Endothelial cell (in vitro differentiated cells): ENCODE data around the gene IL31RA. TPM values are rescaled to one million over a fixed set of nuclear protein-coding genes. Genes with fewer than 3 reads are reported as not detected.

Source experiments
- DNase-seq: peaks from one replicate; pipeline ENCODE4 v3.0.0; 2021; ENCODE audit warnings: low spot score
- H3K27ac Mint-ChIP-seq: one replicate; pipeline ENCODE4 v1.8.0; 2021; ENCODE audit warnings: mixed read lengths, inconsistent platforms; ENCODE audit not compliant: unreplicated experiment
- H3K27me3 Mint-ChIP-seq: one replicate; pipeline ENCODE4 v1.8.0; 2021; ENCODE audit warnings: mild to moderate bottlenecking, moderate library complexity, mixed read lengths, inconsistent platforms; ENCODE audit not compliant: unreplicated experiment
- H3K36me3 Mint-ChIP-seq: one replicate; pipeline ENCODE4 v1.8.0; 2021; ENCODE audit warnings: mild to moderate bottlenecking, low read depth, mixed read lengths, inconsistent platforms; ENCODE audit not compliant: unreplicated experiment
- H3K4me1 Mint-ChIP-seq: one replicate; pipeline ENCODE4 v1.8.0; 2021; ENCODE audit warnings: mild to moderate bottlenecking, mixed read lengths, inconsistent platforms; ENCODE audit not compliant: unreplicated experiment
- H3K4me3 Mint-ChIP-seq: one replicate; pipeline ENCODE4 v1.8.0; 2021; ENCODE audit warnings: mild to moderate bottlenecking, mixed read lengths, inconsistent platforms; ENCODE audit not compliant: unreplicated experiment
- H3K9me3 Mint-ChIP-seq: one replicate; pipeline ENCODE4 v1.8.0; 2021; ENCODE audit warnings: mixed read lengths, inconsistent platforms; ENCODE audit not compliant: unreplicated experiment
- CTCF ChIP-seq: fragments of 200-600 bp; sonication (generic); IDR thresholded peaks from one replicate; pipeline ENCODE4 v1.5.0; 2021; ENCODE audit warnings: antibody characterized with exemption; ENCODE audit not compliant: unreplicated experiment
- total RNA-seq: library from RNA; stranded (reverse); fragmentation: NEBNext Ultra II Directional; extraction: Animal tissue kit (Norgen Biotek cat#: 25700); gene quantifications from one replicate; pipeline ENCODE4 v1.2.1, GENCODE V29; 2021; ENCODE audit not compliant: unreplicated experiment

Gene IL31RA
- total RNA-seq, 1 donor from 2014 or later, result 0.82 TPM

GRCh38 chr5:55925181-55925580 lies 74.0 kb downstream of the IL31RA start:
- DNase-seq, result no peak
- H3K27me3 Mint-ChIP-seq, result peaks cover 20% of the 10 kb centered on the region

GRCh38 chr5:55925712-55926111 lies 74.6 kb downstream of the IL31RA start:
- peaks cover 3% of the 10 kb centered on the region for H3K36me3 Mint-ChIP-seq
- no peak for DNase-seq
- peak overlapping the region; percentile 91 for H3K27ac Mint-ChIP-seq
- H3K4me1 Mint-ChIP-seq, result peaks cover 44% of the 10 kb centered on the region
- no peak overlapping the region for H3K4me3 Mint-ChIP-seq
- H3K9me3 Mint-ChIP-seq, result no peaks in the 10 kb centered on the region
- peaks cover 21% of the 10 kb centered on the region for H3K27me3 Mint-ChIP-seq
- TF ChIP-seq CTCF, result no peak

More at GRCh38 chr5:55925181-55925580, 74.0 kb downstream of the IL31RA start:
- H3K4me1 Mint-ChIP-seq, result peaks cover 44% of the 10 kb centered on the region
- TF ChIP-seq CTCF, result no peak
- H3K4me3 Mint-ChIP-seq, result no peak overlapping the region
- peak overlapping the region; percentile 91 for H3K27ac Mint-ChIP-seq
- H3K9me3 Mint-ChIP-seq, result no peaks in the 10 kb centered on the region
- H3K36me3 Mint-ChIP-seq, result peaks cover 2% of the 10 kb centered on the region

- no peak for DNase-seq
- Mint-ChIP-seq H3K9me3 (no peaks in the 10 kb centered on the region), H3K4me3 (no peak overlapping the region), H3K4me1 (peaks cover 42% of the 10 kb centered on the region), H3K27ac (peak overlapping the region; percentile 91), H3K36me3 (peaks cover 3% of the 10 kb centered on the region), H3K27me3 (peaks cover 21% of the 10 kb centered on the region)
- no peak for TF ChIP-seq CTCF
These were observed 75.3 kb downstream of the IL31RA start for GRCh38 chr5:55926476-55926875.

- H3K27ac Mint-ChIP-seq, result no peak overlapping the region
- no peaks in the 10 kb centered on the region for H3K9me3 Mint-ChIP-seq
- no peak for TF ChIP-seq CTCF
- peaks cover 23% of the 10 kb centered on the region for H3K27me3 Mint-ChIP-seq
- peaks cover 28% of the 10 kb centered on the region for H3K4me1 Mint-ChIP-seq
- no peak overlapping the region for H3K4me3 Mint-ChIP-seq
- no peak for DNase-seq
- H3K36me3 Mint-ChIP-seq, result peaks cover 3% of the 10 kb centered on the region
These were observed 76.9 kb downstream of the IL31RA start for GRCh38 chr5:55927861-55928655.
